Brain microvascular endothelial cell (primary cell): Measurements from ENCODE around the gene CAMTA2.

Experiments
- DNase-seq: peaks from one replicate; pipeline ENCODE4 v3.0.0-alpha.2; 2020
- H3K27ac ChIP-seq: fragments of 250-450 bp; sonication (Bioruptor Pico); 2 replicates; pipeline ENCODE4 v1.5.1; 2020; ENCODE audit warnings: mild to moderate bottlenecking, moderate library complexity
- H3K27me3 ChIP-seq: fragments of 250-450 bp; sonication (Bioruptor Pico); replicated peaks from 2 replicates; pipeline ENCODE4 v1.5.1; 2020; ENCODE audit warnings: mild to moderate bottlenecking
- H3K36me3 ChIP-seq: fragments of 250-450 bp; sonication (Bioruptor Pico); replicated peaks from 2 replicates; pipeline ENCODE4 v1.5.1; 2020; ENCODE audit warnings: mild to moderate bottlenecking
- H3K4me3 ChIP-seq: 2 replicates; pipeline ENCODE4 v1.5.1; 2011; ENCODE audit warnings: low read depth, mild to moderate bottlenecking, control low read depth, low read length, moderate library complexity
- CTCF ChIP-seq: IDR thresholded peaks from 2 replicates; pipeline ENCODE4 v1.5.1; 2011; ENCODE audit warnings: low read depth, mild to moderate bottlenecking, moderate library complexity, low read length, control low read depth, inconsistent platforms; ENCODE audit errors: missing control alignments
- in situ Hi-C: cut with HindIII; loops from 2 replicates; pipeline ENCODE4 v1.10.0; 2017; ENCODE audit warnings: low sequenced_read_pairs, low pct_ligation_motif_present

Gene CAMTA2

GRCh38 chr17:4986951-4987766, at the start of gene CAMTA2:
Gene CAMTA2 (minus strand): TSS chr17:4987675. CDS start chr17:4986222, 1,453 bp downstream.
- Histone ChIP-seq H3K27me3 (no peaks in the 10 kb centered on the region), H3K4me3 (peak within 1 kb of the TSS; percentile 82), H3K36me3 (peaks cover 8% of the 10 kb centered on the region), H3K27ac (peak within 1 kb of the TSS; percentile 47)
- in situ Hi-C loops = no loop called here
- peak; percentile 52 for TF ChIP-seq CTCF
- peak; percentile 47 for DNase-seq

GRCh38 chr17:5035315-5035714, 47.8 kb upstream of the CAMTA2 start, which contains the start of gene SLC52A1:
Gene SLC52A1 (minus strand): TSS chr17:5035426. CDS start chr17:5034606, 820 bp downstream.
- H3K36me3 ChIP-seq = no peaks in the 10 kb centered on the region
- in situ Hi-C loops = no loop called here
- no peak within 1 kb of the TSS for H3K27ac ChIP-seq
- no peak for DNase-seq
- TF ChIP-seq CTCF = no peak
- H3K4me3 ChIP-seq = no peak within 1 kb of the TSS
- H3K27me3 ChIP-seq = no peaks in the 10 kb centered on the region

- in situ Hi-C loops = no loop called here
- TF ChIP-seq CTCF = no peak
- Histone ChIP-seq H3K36me3 (no peaks in the 10 kb centered on the region), H3K27me3 (no peaks in the 10 kb centered on the region), H3K4me3 (no peak overlapping the region), H3K27ac (no peak overlapping the region)
- DNase-seq = no peak
Observed at GRCh38 chr17:5034651-5035050, 47.2 kb upstream of the CAMTA2 start.

- Histone ChIP-seq H3K27ac (no peak overlapping the region), H3K4me3 (no peak overlapping the region), H3K36me3 (no peaks in the 10 kb centered on the region), H3K27me3 (no peaks in the 10 kb centered on the region)
- in situ Hi-C loops = no loop called here
- no peak for DNase-seq
- no peak for TF ChIP-seq CTCF
Observed at GRCh38 chr17:5034063-5034462, 46.6 kb upstream of the CAMTA2 start.

GRCh38 chr17:5033352-5034015, 46.0 kb upstream of the CAMTA2 start:
- Histone ChIP-seq H3K27ac (no peak overlapping the region), H3K36me3 (no peaks in the 10 kb centered on the region), H3K27me3 (no peaks in the 10 kb centered on the region), H3K4me3 (no peak overlapping the region)
- no peak for TF ChIP-seq CTCF
- in situ Hi-C loops = no loop called here
- no peak for DNase-seq
